Mesendoderm (in vitro differentiated cells): ENCODE data around the gene LRRN4CL.
A peak's percentile ranks its signal among the peaks of the same experiment; 100 is the strongest.

Experiments used
- DNase-seq: peaks from one replicate; pipeline ENCODE4 v3.0.0; 2013
- H2AK5ac ChIP-seq: 2 replicates; pipeline ENCODE4 v1.6.1; 2013; ENCODE audit warnings: low read length, inconsistent platforms
- H2BK120ac ChIP-seq: 2 replicates; pipeline ENCODE4 v1.6.1; 2013; ENCODE audit warnings: low read depth, mild to moderate bottlenecking, low read length, moderate library complexity, mixed read lengths
- H2BK15ac ChIP-seq: replicated peaks from 2 replicates; pipeline ENCODE4 v1.6.1; 2013; ENCODE audit warnings: low read depth, mild to moderate bottlenecking, moderate library complexity
- H2BK5ac ChIP-seq: 2 replicates; pipeline ENCODE4 v1.6.1; 2013; ENCODE audit warnings: low read length, inconsistent platforms
- H3K18ac ChIP-seq: 2 replicates; pipeline ENCODE4 v1.6.1; 2013; ENCODE audit warnings: mild to moderate bottlenecking, low read length, mixed read lengths
- H3K23ac ChIP-seq: one replicate; pipeline ENCODE4 v1.6.1; 2013; ENCODE audit warnings: low read length
- H3K27ac ChIP-seq: 2 replicates; pipeline ENCODE4 v1.5.1; 2013; ENCODE audit warnings: low read depth, mild to moderate bottlenecking, inconsistent platforms, low read length, moderate library complexity
- H3K27me3 ChIP-seq: 2 replicates; pipeline ENCODE4 v1.6.1; 2013; ENCODE audit warnings: low read length, control low read depth, mild to moderate bottlenecking, inconsistent platforms; ENCODE audit not compliant: insufficient read depth, poor library complexity
- H3K36me3 ChIP-seq: 2 replicates; pipeline ENCODE4 v1.6.1; 2013; ENCODE audit warnings: low read length, inconsistent platforms; ENCODE audit not compliant: control insufficient read depth, insufficient read depth
- H3K4ac ChIP-seq: one replicate; pipeline ENCODE4 v1.6.1; 2013; ENCODE audit warnings: low read depth, mild to moderate bottlenecking, low read length, moderate library complexity
- H3K4me1 ChIP-seq: 2 replicates; pipeline ENCODE4 v1.6.1; 2013; ENCODE audit warnings: low read depth, low read length, inconsistent platforms; ENCODE audit not compliant: control insufficient read depth
- H3K4me2 ChIP-seq: 2 replicates; pipeline ENCODE4 v1.6.1; 2013; ENCODE audit warnings: low read length
- H3K4me3 ChIP-seq: 2 replicates; pipeline ENCODE4 v1.5.1; 2013; ENCODE audit warnings: mild to moderate bottlenecking, low read length
- H3K56ac ChIP-seq: one replicate; pipeline ENCODE4 v1.6.1; 2013; ENCODE audit warnings: low read length
- H3K79me1 ChIP-seq: 2 replicates; pipeline ENCODE4 v1.6.1; 2013; ENCODE audit warnings: low read length, inconsistent platforms
- H3K79me2 ChIP-seq: 2 replicates; pipeline ENCODE4 v1.6.1; 2013; ENCODE audit warnings: mild to moderate bottlenecking, low read length; ENCODE audit not compliant: control insufficient read depth, insufficient read depth
- H3K9ac ChIP-seq: 2 replicates; pipeline ENCODE4 v1.6.1; 2013; ENCODE audit warnings: low read length, inconsistent platforms
- H4K5ac ChIP-seq: one replicate; pipeline ENCODE4 v1.6.1; 2013; ENCODE audit warnings: low read length
- H4K8ac ChIP-seq: one replicate; pipeline ENCODE4 v1.6.1; 2013; ENCODE audit warnings: low read depth, mild to moderate bottlenecking, control low read depth, low read length, moderate library complexity
- WGBS: extraction: QIAGEN DNeasy Blood & Tissue Kit; methylation state at CpG from one replicate; pipeline ENCODE4 v1.1.7; 2013; ENCODE audit warnings: low lambda C conversion rate, missing lambda C conversion rate; ENCODE audit not compliant: insufficient coverage; ENCODE audit errors: extremely low coverage; 5-methylcytosine and 5-hydroxymethylcytosine counted together

LRRN4CL gene

GRCh38 chr11:62648967-62649364 lies 40.4 kb downstream of the LRRN4CL start:
- Histone ChIP-seq H3K9ac (no peak overlapping the region), H3K36me3 (peaks cover 8% of the 10 kb centered on the region), H3K79me1 (peaks cover 25% of the 10 kb centered on the region), H2AK5ac (no peak overlapping the region), H3K56ac (no peak overlapping the region), H3K27ac (no peak overlapping the region), H3K4ac (no peak overlapping the region), H2BK15ac (no peak overlapping the region), H3K4me1 (peaks cover 2% of the 10 kb centered on the region), H3K4me2 (no peak overlapping the region), H3K79me2 (peaks cover 31% of the 10 kb centered on the region), H4K8ac (no peak overlapping the region), H4K5ac (no peak overlapping the region), H3K27me3 (peaks cover 3% of the 10 kb centered on the region), H3K18ac (no peak overlapping the region), H3K23ac (no peak overlapping the region), H2BK120ac (no peak overlapping the region), H3K4me3 (no peak overlapping the region), H2BK5ac (no peak overlapping the region)
- DNase-seq, result no peak
- WGBS, result no CpG with 5 or more reads among the region's 11 CpGs

- H4K8ac ChIP-seq, result no peak overlapping the region
- peaks cover 3% of the 10 kb centered on the region for H3K27me3 ChIP-seq
- H3K79me2 ChIP-seq, result peaks cover 31% of the 10 kb centered on the region
- H3K4me1 ChIP-seq, result peaks cover 2% of the 10 kb centered on the region
- H3K9ac ChIP-seq, result no peak overlapping the region
- peaks cover 25% of the 10 kb centered on the region for H3K79me1 ChIP-seq
- no CpG with 5 or more reads among the region's 24 CpGs for WGBS
- H2BK5ac ChIP-seq, result no peak overlapping the region
- H2BK15ac ChIP-seq, result no peak overlapping the region
- no peak overlapping the region for H3K4me3 ChIP-seq
- no peak overlapping the region for H3K23ac ChIP-seq
- peaks cover 8% of the 10 kb centered on the region for H3K36me3 ChIP-seq
- H3K56ac ChIP-seq, result no peak overlapping the region
- no peak overlapping the region for H2AK5ac ChIP-seq
- no peak overlapping the region for H2BK120ac ChIP-seq
- no peak overlapping the region for H3K27ac ChIP-seq
- H3K4me2 ChIP-seq, result no peak overlapping the region
- H3K4ac ChIP-seq, result no peak overlapping the region
- no peak for DNase-seq
- no peak overlapping the region for H4K5ac ChIP-seq
- H3K18ac ChIP-seq, result no peak overlapping the region
Observed at GRCh38 chr11:62648185-62648966, 41.0 kb downstream of the LRRN4CL start.

GRCh38 chr11:62647609-62648005 lies 41.7 kb downstream of the LRRN4CL start:
- no peak overlapping the region for H4K8ac ChIP-seq
- no peak overlapping the region for H3K4me3 ChIP-seq
- DNase-seq, result no peak
- peaks cover 3% of the 10 kb centered on the region for H3K27me3 ChIP-seq
- peaks cover 25% of the 10 kb centered on the region for H3K79me1 ChIP-seq
- no peak overlapping the region for H2BK5ac ChIP-seq
- no peak overlapping the region for H3K27ac ChIP-seq
- no peak overlapping the region for H3K18ac ChIP-seq
- H3K4me2 ChIP-seq, result no peak overlapping the region
- H2BK15ac ChIP-seq, result no peak overlapping the region
- peaks cover 2% of the 10 kb centered on the region for H3K4me1 ChIP-seq
- no CpG with 5 or more reads among the region's 6 CpGs for WGBS
- peaks cover 30% of the 10 kb centered on the region for H3K79me2 ChIP-seq
- no peak overlapping the region for H2AK5ac ChIP-seq
- H4K5ac ChIP-seq, result no peak overlapping the region
- no peak overlapping the region for H3K4ac ChIP-seq
- H3K56ac ChIP-seq, result peak overlapping the region; percentile 56
- no peak overlapping the region for H3K9ac ChIP-seq
- no peak overlapping the region for H3K23ac ChIP-seq
- H3K36me3 ChIP-seq, result peaks cover 10% of the 10 kb centered on the region
- H2BK120ac ChIP-seq, result no peak overlapping the region

GRCh38 chr11:62646825-62647608 lies 42.3 kb downstream of the LRRN4CL start:
- Histone ChIP-seq H3K27me3 (no peaks in the 10 kb centered on the region), H2BK5ac (no peak overlapping the region), H3K4me2 (no peak overlapping the region), H2BK120ac (no peak overlapping the region), H4K5ac (no peak overlapping the region), H3K79me2 (peaks cover 28% of the 10 kb centered on the region), H3K23ac (no peak overlapping the region), H4K8ac (no peak overlapping the region), H3K27ac (no peak overlapping the region), H3K9ac (peak overlapping the region; percentile 4), H3K4me1 (no peaks in the 10 kb centered on the region), H3K36me3 (peaks cover 10% of the 10 kb centered on the region), H3K4me3 (no peak overlapping the region), H3K79me1 (peaks cover 21% of the 10 kb centered on the region), H2BK15ac (no peak overlapping the region), H3K4ac (no peak overlapping the region), H3K18ac (no peak overlapping the region), H2AK5ac (no peak overlapping the region), H3K56ac (peak overlapping the region; percentile 56)
- WGBS, result no CpG with 5 or more reads among the region's 32 CpGs
- DNase-seq, result no peak

GRCh38 chr11:62645946-62646824 lies 43.1 kb downstream of the LRRN4CL start, which contains the start of gene GANAB:
Gene GANAB (minus strand): TSS chr11:62646613. CDS start chr11:62646599, 14 bp downstream.
- peaks cover 25% of the 10 kb centered on the region for H3K79me2 ChIP-seq
- H3K27ac ChIP-seq, result peak within 1 kb of the TSS; percentile 90
- no peak within 1 kb of the TSS for H2BK15ac ChIP-seq
- H3K4me3 ChIP-seq, result peak within 1 kb of the TSS; percentile 96
- peak within 1 kb of the TSS; percentile 99 for H3K4ac ChIP-seq
- peak within 1 kb of the TSS; percentile 99 for H3K9ac ChIP-seq
- H3K27me3 ChIP-seq, result no peaks in the 10 kb centered on the region
- peak within 1 kb of the TSS; percentile 87 for H2AK5ac ChIP-seq
- peak within 1 kb of the TSS; percentile 99 for H3K4me2 ChIP-seq
- DNase-seq, result peak; percentile 99
- WGBS, result no CpG with 5 or more reads among the region's 73 CpGs
- peak within 1 kb of the TSS; percentile 67 for H2BK5ac ChIP-seq
- H4K5ac ChIP-seq, result peak within 1 kb of the TSS; percentile 71
- no peaks in the 10 kb centered on the region for H3K4me1 ChIP-seq
- peaks cover 19% of the 10 kb centered on the region for H3K79me1 ChIP-seq
- peaks cover 10% of the 10 kb centered on the region for H3K36me3 ChIP-seq
- H3K56ac ChIP-seq, result peak within 1 kb of the TSS; percentile 98
- H3K23ac ChIP-seq, result peak within 1 kb of the TSS; percentile 48
- peak within 1 kb of the TSS; percentile 94 for H4K8ac ChIP-seq
- peak within 1 kb of the TSS; percentile 0 for H2BK120ac ChIP-seq
- H3K18ac ChIP-seq, result peak within 1 kb of the TSS; percentile 99
